H1 (cell line): ENCODE results near the gene ARFGEF3. TPM values are rescaled to one million over a fixed set of nuclear protein-coding genes. Genes with fewer than 3 reads are reported as not detected.

ENCODE experiments used
- CTCF ChIA-PET: fragments of 300-600 bp; sonication (Branson Sonifier 250); formaldehyde crosslinking; loops from one replicate; lab custom pipeline; 2021; ENCODE audit not compliant: partially characterized antibody; lab: Charles Lee
- POLR2A ChIA-PET: fragments of 300-600 bp; sonication (Branson Sonifier 250); formaldehyde crosslinking; loops from one replicate; lab custom pipeline; 2021; ENCODE audit warnings: inconsistent platforms; ENCODE audit not compliant: partially characterized antibody; lab: Charles Lee
- DNase-seq, 2 experiments: peaks; one replicate each; pipeline versions ENCODE4 v3.0.0 to v3.0.0-alpha.2; 2010 to 2022; ENCODE audit warnings: low spot score in 2 of 2, low read depth in 1 of 2, mixed read lengths in 1 of 2
- FAIRE-seq: peaks from 2 replicates; lab custom pipeline; 2011; peaks lifted over from hg19 to GRCh38; lab: Jason Lieb, UNC
- H2AFZ ChIP-seq: 2 replicates; pipeline ENCODE4 v1.8.1; 2012; ENCODE audit warnings: low read length, inconsistent platforms
- H2AK5ac ChIP-seq: 2 replicates; pipeline ENCODE4 v1.6.1; 2013; ENCODE audit warnings: low read depth, low read length
- H2BK120ac ChIP-seq: replicated peaks from 2 replicates; pipeline ENCODE3; 2013; ENCODE audit warnings: low read depth, low read length, inconsistent platforms
- H2BK12ac ChIP-seq: 2 replicates; pipeline ENCODE4 v1.6.1; 2013; ENCODE audit warnings: low read depth, low read length
- H2BK15ac ChIP-seq: 2 replicates; pipeline ENCODE4 v1.6.1; 2013; ENCODE audit warnings: low read length
- H2BK20ac ChIP-seq: 2 replicates; pipeline ENCODE4 v1.6.1; 2013; ENCODE audit warnings: low read length
- H2BK5ac ChIP-seq: 2 replicates; pipeline ENCODE4 v1.6.1; 2013; ENCODE audit warnings: low read depth, low read length
- H3K14ac ChIP-seq: 2 replicates; pipeline ENCODE4 v1.6.1; 2013; ENCODE audit warnings: inconsistent platforms; ENCODE audit not compliant: insufficient read length
- H3K18ac ChIP-seq: 2 replicates; pipeline ENCODE4 v1.6.1; 2013; ENCODE audit warnings: low read length; ENCODE audit errors: extremely low read depth
- H3K23ac ChIP-seq: 2 replicates; pipeline ENCODE4 v1.6.1; 2013; ENCODE audit warnings: inconsistent platforms; ENCODE audit not compliant: insufficient read length
- H3K23me2 ChIP-seq: 2 replicates; pipeline ENCODE4 v1.6.1; 2013; ENCODE audit warnings: low read depth, low read length
- H3K27ac ChIP-seq: 2 replicates; pipeline ENCODE4 v1.6.1; 2011; ENCODE audit warnings: low read depth, low read length, inconsistent platforms
- H3K27me3 ChIP-seq, 4 experiments: replicated peaks in 1 of 4; 1 replicate in 1 of 4; 2 replicates in 3 of 4; pipeline versions ENCODE4 v1.6.1 to v1.8.1; 2011 to 2013; ENCODE audit warnings: low read length in 3 of 4, mild to moderate bottlenecking in 3 of 4, inconsistent platforms in 2 of 4, mixed read lengths in 2 of 4, moderate library complexity in 1 of 4; ENCODE audit not compliant: control insufficient read depth in 3 of 4, insufficient read depth in 3 of 4; ENCODE audit errors: extremely low read depth in 1 of 4
- H3K36me3 ChIP-seq, 4 experiments: 2 replicates each; pipeline versions ENCODE4 v1.6.1 to v1.8.1; 2011 to 2013; ENCODE audit warnings: mild to moderate bottlenecking in 4 of 4, low read length in 3 of 4, moderate library complexity in 2 of 4, control low read depth in 1 of 4, inconsistent platforms in 1 of 4; ENCODE audit not compliant: insufficient read depth in 4 of 4, control insufficient read depth in 2 of 4
- H3K4ac ChIP-seq: replicated peaks from 2 replicates; pipeline ENCODE3; 2013; ENCODE audit warnings: low read length, low read depth, mixed read lengths, inconsistent platforms; ENCODE audit not compliant: insufficient read length
- H3K4me1 ChIP-seq, 4 experiments: replicated peaks in 1 of 4; 1 replicate in 1 of 4; 2 replicates in 3 of 4; pipeline versions ENCODE4 v1.6.1 to v1.8.1; 2011 to 2013; ENCODE audit warnings: low read length in 3 of 4, inconsistent platforms in 2 of 4, mixed read lengths in 1 of 4; ENCODE audit not compliant: insufficient read depth in 4 of 4, control insufficient read depth in 3 of 4
- H3K4me2 ChIP-seq, 2 experiments: 2 replicates each; pipeline versions ENCODE4 v1.6.1 to v1.8.1; 2011 to 2013; ENCODE audit warnings: low read depth in 2 of 2, low read length in 2 of 2, control low read depth in 1 of 2, inconsistent platforms in 1 of 2, mild to moderate bottlenecking in 1 of 2; ENCODE audit not compliant: insufficient read depth in 1 of 2
- H3K4me3 ChIP-seq, 4 experiments: fragments of 200-600, 300-600 bp in 1 of 4; sonication (generic), shearing (Covaris generic), sonication (Bioruptor Twin) in 1 of 4; 2 replicates each; pipeline versions ENCODE4 v1.5.1 to v1.8.1; 2011 to 2016; ENCODE audit warnings: low read length in 4 of 4, low read depth in 3 of 4, control low read depth in 2 of 4, inconsistent platforms in 2 of 4, mild to moderate bottlenecking in 2 of 4, mixed read lengths in 1 of 4, moderate library complexity in 1 of 4; ENCODE audit not compliant: insufficient read depth in 2 of 4; ENCODE audit errors: extremely low read depth in 1 of 4
- H3K56ac ChIP-seq: replicated peaks from 2 replicates; pipeline ENCODE3; 2013; ENCODE audit warnings: low read depth, mild to moderate bottlenecking, mixed read lengths, low read length, inconsistent platforms; ENCODE audit not compliant: insufficient read length
- H3K79me1 ChIP-seq: 2 replicates; pipeline ENCODE4 v1.6.1; 2013; ENCODE audit warnings: low read depth, low read length, control low read depth
- H3K79me2 ChIP-seq, 2 experiments: 2 replicates each; pipeline versions ENCODE4 v1.6.1 to v1.8.1; 2012 to 2013; ENCODE audit warnings: low read length in 2 of 2, mild to moderate bottlenecking in 2 of 2, inconsistent platforms in 1 of 2; ENCODE audit not compliant: insufficient read depth in 2 of 2, control insufficient read depth in 1 of 2
- H3K9ac ChIP-seq, 4 experiments: replicated peaks in 1 of 4; 1 replicate in 1 of 4; 2 replicates in 3 of 4; pipeline versions ENCODE4 v1.6.1 to v1.8.1; 2011 to 2013; ENCODE audit warnings: low read depth in 3 of 4, low read length in 3 of 4, control low read depth in 2 of 4, mild to moderate bottlenecking in 2 of 4, moderate library complexity in 2 of 4, inconsistent platforms in 1 of 4; ENCODE audit errors: extremely low read depth in 1 of 4
- H3K9me3 ChIP-seq, 2 experiments: 2 replicates each; pipeline versions ENCODE4 v1.6.1 to v1.8.1; 2012 to 2013; ENCODE audit warnings: mild to moderate bottlenecking in 2 of 2, moderate library complexity in 2 of 2, control low read depth in 1 of 2, inconsistent platforms in 1 of 2, low read depth in 1 of 2, low read length in 1 of 2, mixed read lengths in 1 of 2; ENCODE audit not compliant: insufficient read depth in 2 of 2
- H4K20me1 ChIP-seq, 2 experiments: replicated peaks in 1 of 2; 2 replicates each; pipeline versions ENCODE3 to v1.8.1; 2011 to 2013; ENCODE audit warnings: inconsistent platforms in 2 of 2, low read length in 2 of 2, mild to moderate bottlenecking in 1 of 2; ENCODE audit not compliant: insufficient read depth in 2 of 2, control insufficient read depth in 1 of 2
- H4K5ac ChIP-seq: 2 replicates; pipeline ENCODE4 v1.6.1; 2013; ENCODE audit warnings: low read length, low read depth, mixed read lengths, inconsistent platforms; ENCODE audit not compliant: insufficient read length
- H4K8ac ChIP-seq: 2 replicates; pipeline ENCODE4 v1.8.0; 2013; ENCODE audit warnings: mild to moderate bottlenecking, moderate library complexity, low read length, inconsistent platforms; ENCODE audit not compliant: insufficient read depth; ENCODE audit errors: extremely low read depth
- H4K91ac ChIP-seq: replicated peaks from 2 replicates; pipeline ENCODE3; 2013; ENCODE audit warnings: low read length, mixed read lengths, inconsistent platforms; ENCODE audit not compliant: insufficient read length
- ATF2 ChIP-seq: IDR thresholded peaks from 2 replicates; pipeline ENCODE4 v1.6.1; 2012; ENCODE audit warnings: low read length, inconsistent platforms
- CBX5 ChIP-seq: fragments of 300-800, 300-1000 bp; sonication (generic); IDR thresholded peaks from 2 replicates; pipeline ENCODE4 v1.7.1; 2016; ENCODE audit warnings: antibody characterized with exemption, low read length, low read depth
- EP300 ChIP-seq, 2 experiments: IDR thresholded peaks; 1 replicate in 1 of 2; 2 replicates in 1 of 2; pipeline ENCODE4 v1.6.1; 2011 to 2012; ENCODE audit warnings: low read depth in 2 of 2, low read length in 2 of 2, mild to moderate bottlenecking in 2 of 2, borderline replicate concordance in 1 of 2, inconsistent platforms in 1 of 2, moderate library complexity in 1 of 2
- KDM4A ChIP-seq: IDR thresholded peaks from one replicate; pipeline ENCODE4 v1.7.1; 2012; ENCODE audit warnings: low read depth, mild to moderate bottlenecking, moderate library complexity, low read length, inconsistent platforms; ENCODE audit not compliant: severe bottlenecking
- MAFK ChIP-seq: IDR thresholded peaks from 2 replicates; pipeline ENCODE4 v1.6.1; 2012; ENCODE audit warnings: low read depth, mild to moderate bottlenecking, improper control_type of control experiment, low read length
- RXRA ChIP-seq: IDR thresholded peaks from 2 replicates; pipeline ENCODE4 v1.6.1; 2011; ENCODE audit warnings: low read depth, mild to moderate bottlenecking, low read length, moderate library complexity; ENCODE audit not compliant: insufficient read depth
- TAF1 ChIP-seq: IDR thresholded peaks from 2 replicates; pipeline ENCODE4 v1.6.1; 2011; ENCODE audit warnings: mild to moderate bottlenecking, low read depth, low read length
- USF2 ChIP-seq: IDR thresholded peaks from 2 replicates; pipeline ENCODE4 v1.6.1; 2011; ENCODE audit warnings: low read length, improper control_type of control experiment
- WGBS, 2 experiments: shearing (Covaris generic) in 1 of 2; methylation state at CpG; one replicate each; pipeline versions ENCODE4 v1.1.6 to v1.1.7; 2013 to 2015; ENCODE audit warnings: low lambda C conversion rate in 2 of 2, mixed read lengths in 2 of 2, inconsistent platforms in 1 of 2, low coverage in 1 of 2, missing lambda C conversion rate in 1 of 2; ENCODE audit not compliant: insufficient replicate concordance in 2 of 2, insufficient coverage in 1 of 2, insufficient read length in 1 of 2; ENCODE audit errors: extremely low coverage in 1 of 2, missing lambda C conversion rate in 1 of 2; 5-methylcytosine and 5-hydroxymethylcytosine counted together
- polyA plus RNA-seq, 7 experiments: library from polyadenylated mRNA; depleted of rRNA in 3 of 7; stranded (reverse) in 5 of 7; unstranded in 2 of 7; fragments of >200 nt in 5 of 7; fragments of 200-250 nt in 2 of 7; gene quantifications; 1 replicate in 5 of 7; 2 replicates in 1 of 7; 4 replicates in 1 of 7; pipeline versions ENCODE4 v1.2.1 to v1.2.3, GENCODE V29; 2011 to 2013; ENCODE audit warnings: missing spikeins in 2 of 7, mixed read lengths in 2 of 7
- total RNA-seq: library from RNA; stranded (reverse); fragmentation: NEBNext Ultra II Directional; extraction: Animal tissue kit (Norgen Biotek cat#: 25700); gene quantifications from 2 replicates; pipeline ENCODE4 v1.2.1, GENCODE V29; 2021

Gene ARFGEF3
- total and polyA plus RNA-seq, 2 of the 8 experiments (the other 6 are each of a cell fraction or from before 2014, with no cell fraction given), result 5.8 to 23.2 TPM

- Histone ChIP-seq H2AFZ (no peak overlapping the region), H2BK12ac (no peak overlapping the region), H3K4ac (no peak overlapping the region), H4K20me1 (no peaks in the 10 kb centered on the region), H3K27ac (no peak overlapping the region), H2BK15ac (no peak overlapping the region), H3K56ac (no peak overlapping the region), H3K4me2 (no peak overlapping the region), H2BK20ac (no peak overlapping the region), H3K79me1 (no peaks in the 10 kb centered on the region), H2AK5ac (no peak overlapping the region), H3K4me3 (no peak overlapping the region), H3K27me3 (no peaks in the 10 kb centered on the region; a peak in 1 of 7 replicates), H2BK5ac (no peak overlapping the region), H4K8ac (no peak overlapping the region), H3K9me3 (peaks cover 2 to 4% of the 10 kb centered on the region in 2 experiments; a peak in 2 of 4 replicates), H4K5ac (no peak overlapping the region), H3K36me3 (no peaks in the 10 kb centered on the region), H3K14ac (no peak overlapping the region), H3K79me2 (no peaks in the 10 kb centered on the region), H3K18ac (no peak overlapping the region), H2BK120ac (no peak overlapping the region), H4K91ac (no peak overlapping the region), H3K4me1 (peaks cover 0 to 3% (median 2%) of the 10 kb centered on the region in 4 experiments; a peak in 3 of 7 replicates), H3K9ac (no peak overlapping the region), H3K23ac (no peak overlapping the region), H3K23me2 (no peaks in the 10 kb centered on the region)
- TF ChIP-seq CBX5 (no peak), TAF1 (no peak), EP300 (IDR thresholded peaks at IDR 0.05; ENCODE audit: borderline replicate concordance in 1 of 2, low read depth in 2 of 2, low read length in 2 of 2) (no peak), ATF2 (no peak), MAFK (no peak), KDM4A (no peak), RXRA (no peak), USF2 (no peak)
- DNase-seq, result no peak
- ChIA-PET POLR2A (interaction anchor here (0.7 to 2.0 kb wide), 4 partner anchors 10 to 163 kb away, joined by 3 to 7 read pairs (median 4); no protein-coding TSS in a partner anchor), CTCF (interaction anchor here (0.7 to 7.1 kb wide), 55 partner anchors 9 to 1248 kb away, joined by 3 to 111 read pairs (median 5); partner anchors contain the start of genes HEBP2 and PBOV1)
- WGBS, 2 experiments, result 78% methylated on average over 3 of the region's 3 CpGs; no CpG with 5 or more reads in 1 of the 2 experiments
- FAIRE-seq, result no peak
These were observed 45.1 kb upstream of the ARFGEF3 start for GRCh38 chr6:138116661-138116999.
